GM20431 (cell line): ENCODE results near the gene DEK.
"Not testable (repeated sequence)": the region's sequence is repeated elsewhere in the genome, so short reads cannot be mapped to it uniquely, and the experiment has no call there.

Experiments used
- in situ Hi-C: fragments of 300-500 bp; cut with MseI, MboI; formaldehyde crosslinking; loops from one replicate; pipeline ENCODE4 v1.15.0; 2020; ENCODE audit warnings: low sequenced_read_pairs; ENCODE audit not compliant: unreplicated experiment

Gene DEK

DNA sequence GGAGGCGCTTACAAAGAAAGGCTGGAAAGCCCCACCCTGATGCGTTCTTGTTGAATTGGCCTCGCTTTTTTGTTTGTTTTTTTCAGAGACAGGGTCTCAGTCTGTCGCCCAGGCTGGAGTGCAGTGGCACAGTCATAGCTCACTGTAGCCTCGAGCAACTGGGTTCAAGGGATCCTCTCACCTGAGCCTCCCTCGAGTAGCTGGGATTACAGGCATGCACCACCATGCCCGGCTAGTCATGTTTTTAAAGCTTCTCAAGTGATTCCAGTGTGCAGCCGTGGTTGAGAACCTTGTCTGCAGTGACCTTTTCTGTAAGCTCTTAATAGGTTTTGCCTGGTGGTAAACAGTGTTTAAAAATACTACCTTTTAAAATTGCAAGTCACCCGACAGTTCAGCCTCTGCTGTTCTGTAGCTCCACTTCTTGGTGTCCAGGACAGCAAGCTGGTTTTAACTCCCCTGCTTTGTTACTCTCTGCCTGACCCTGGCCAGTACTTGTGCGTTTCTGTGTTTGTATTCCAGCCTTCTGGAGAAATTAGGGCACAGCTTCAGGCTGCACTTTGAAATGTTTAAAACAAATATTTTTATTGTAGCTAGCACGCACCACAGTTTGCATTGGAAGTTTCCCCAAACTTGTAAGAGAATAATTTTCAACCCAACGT lies 54.7 kb downstream of the DEK start:
- in situ Hi-C loops: no loop called here

DNA sequence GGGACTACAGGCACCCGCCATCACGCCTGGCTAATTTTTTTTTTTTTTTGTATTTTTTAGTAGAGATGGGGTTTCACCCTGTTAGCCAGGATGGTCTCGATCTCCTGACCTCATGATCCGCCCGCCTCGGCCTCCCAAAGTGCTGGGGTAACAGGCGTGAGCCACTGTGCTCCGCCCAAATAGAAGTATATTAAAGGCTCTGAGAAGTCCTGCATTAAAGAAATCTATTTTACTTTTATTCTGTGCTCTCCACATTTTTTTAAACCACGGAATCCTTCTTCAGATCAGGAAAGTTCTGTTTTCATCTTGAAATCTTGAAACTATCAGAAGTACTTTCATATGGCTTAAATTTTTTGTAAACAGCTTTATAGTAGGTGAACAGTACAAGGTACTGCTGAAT lies 55.6 kb downstream of the DEK start:
- in situ Hi-C loops: not testable (repeated sequence)

DNA sequence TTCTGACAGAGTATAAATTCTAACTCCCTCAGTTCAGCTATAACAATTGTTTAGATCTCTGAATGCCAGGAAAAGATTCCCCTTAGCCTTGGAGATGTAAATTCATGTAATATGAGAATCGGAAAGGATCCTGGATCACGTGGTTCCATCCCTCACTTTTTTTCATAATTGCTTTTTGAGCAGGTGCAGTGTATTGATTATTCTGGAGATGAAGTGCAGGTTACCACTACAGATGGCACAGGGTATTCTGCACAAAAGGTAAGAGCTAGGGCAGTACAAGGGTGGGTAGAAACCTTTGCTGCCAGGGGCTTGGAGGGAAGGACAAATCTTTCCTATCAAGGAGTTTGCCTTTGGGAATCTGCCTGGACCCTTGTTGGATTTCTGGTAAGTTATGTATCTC lies 56.4 kb downstream of the DEK start:
- in situ Hi-C loops: no loop called here

DNA sequence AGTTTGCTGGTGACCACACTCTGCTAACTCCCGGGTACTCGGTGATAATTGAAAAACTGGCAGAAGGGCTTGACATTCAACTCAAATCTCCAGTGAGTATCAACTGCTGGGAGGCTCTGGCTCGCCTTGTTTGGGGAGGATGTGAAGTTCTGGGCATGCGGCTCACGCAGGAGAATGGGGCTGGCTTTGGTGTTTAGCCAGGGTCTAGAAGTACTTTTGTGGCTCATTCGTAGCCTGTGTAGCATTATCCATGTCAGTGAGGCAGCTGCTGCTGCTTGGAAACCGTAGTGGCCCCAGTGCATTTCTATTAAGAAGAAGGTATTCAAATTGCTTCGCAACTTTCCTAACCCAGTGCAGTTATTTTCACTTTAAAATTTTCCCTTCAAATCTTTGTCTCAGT lies 56.9 kb downstream of the DEK start:
- in situ Hi-C loops: no loop called here

DNA sequence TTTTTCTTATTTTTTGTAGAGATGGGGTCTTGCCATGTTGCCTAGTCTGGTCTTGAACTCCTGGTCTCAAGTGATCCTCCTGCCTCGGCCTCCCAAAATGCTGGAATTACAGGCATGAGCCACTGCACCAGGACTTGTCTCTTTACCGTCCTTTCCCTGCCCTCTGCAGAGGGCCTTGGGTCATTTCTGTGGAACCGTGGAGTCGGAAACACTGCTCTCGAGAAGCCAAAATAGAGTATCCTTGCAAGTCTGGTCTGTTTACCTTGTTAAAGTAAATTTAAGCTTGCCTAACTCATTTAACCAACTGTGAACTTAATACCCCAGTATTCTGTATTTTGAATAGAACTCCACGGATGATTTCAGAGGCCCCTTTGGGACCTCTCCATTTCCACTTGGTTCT lies 57.7 kb downstream of the DEK start:
- in situ Hi-C loops: no loop called here

DNA sequence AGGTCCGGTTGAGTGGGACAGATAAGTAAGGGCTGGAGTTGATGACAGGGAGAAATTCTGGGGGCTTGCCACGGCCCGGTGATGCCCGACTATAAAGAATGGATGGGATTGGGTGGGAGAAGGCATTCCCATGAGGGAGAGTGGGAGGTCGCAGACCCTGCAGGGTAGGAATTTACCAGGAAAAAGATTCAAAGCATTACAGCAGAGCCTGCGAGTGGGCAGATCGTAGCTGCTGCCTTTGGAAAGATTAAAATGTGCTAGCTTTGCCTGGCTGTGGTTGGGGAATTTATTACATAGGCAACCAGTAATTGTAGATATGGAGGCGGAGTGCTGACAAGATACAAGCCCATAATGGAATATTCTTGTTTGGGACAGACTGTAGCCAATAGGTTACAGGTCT lies 59.6 kb downstream of the DEK start:
- in situ Hi-C loops: no loop called here

DNA sequence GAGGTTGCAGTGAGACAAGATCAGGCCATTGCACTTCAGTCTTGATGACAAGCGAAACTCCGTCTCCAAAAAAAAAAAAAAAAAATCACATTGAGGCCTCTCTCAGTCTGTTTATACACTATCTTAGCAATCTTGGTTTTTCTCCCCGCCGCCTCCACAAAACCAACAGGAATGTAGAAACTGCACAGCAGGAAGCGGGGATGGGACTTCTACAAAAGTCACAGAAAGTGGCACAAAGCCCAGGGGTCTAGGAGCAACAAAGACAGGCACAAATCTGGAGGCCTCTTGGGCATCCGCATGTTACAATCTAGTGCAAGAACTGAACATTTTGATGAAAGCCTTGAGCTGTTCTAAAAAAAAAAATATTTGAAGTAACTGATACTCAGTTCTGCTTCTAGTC lies 60.5 kb downstream of the DEK start:
- in situ Hi-C loops: no loop called here

DNA sequence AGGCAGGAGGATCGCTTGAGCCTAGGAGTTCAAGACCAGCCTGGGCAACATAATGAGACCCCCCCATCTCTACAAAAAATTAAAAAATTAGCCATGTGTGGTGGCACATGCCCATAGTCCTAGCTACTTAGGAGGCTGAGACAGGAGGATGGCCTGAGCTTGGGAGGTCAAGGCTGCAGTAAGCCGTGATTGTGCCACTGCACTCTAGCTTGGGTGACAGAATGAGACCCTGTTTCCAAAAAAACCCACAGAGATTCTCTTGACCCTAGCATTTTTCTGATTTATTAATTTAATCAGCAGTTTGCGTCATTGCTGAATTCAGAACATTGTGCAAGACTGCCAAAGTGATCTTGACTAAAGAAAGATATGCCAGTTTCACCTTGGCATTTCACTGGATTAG lies 72.3 kb downstream of the DEK start:
- in situ Hi-C loops: no loop called here

DNA sequence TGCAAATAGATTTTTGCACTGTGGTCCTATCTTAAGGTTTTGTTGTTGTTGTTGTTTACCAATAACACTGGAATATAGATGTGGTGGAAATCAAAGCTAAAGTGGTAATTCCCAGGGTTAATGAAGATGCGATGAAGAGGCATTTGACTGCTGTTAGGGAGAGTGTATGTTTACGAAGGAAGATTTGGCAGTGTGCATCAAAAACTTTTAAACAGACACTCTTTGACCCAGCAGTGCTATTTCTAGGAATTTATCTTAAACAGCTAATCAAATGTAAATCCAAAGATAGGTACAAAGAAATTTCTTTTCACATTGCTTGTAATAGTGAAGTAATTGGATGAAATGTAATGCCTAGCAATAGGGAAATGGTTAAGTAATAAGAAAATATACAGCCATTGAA lies 75.1 kb downstream of the DEK start:
- in situ Hi-C loops: no loop called here

DNA sequence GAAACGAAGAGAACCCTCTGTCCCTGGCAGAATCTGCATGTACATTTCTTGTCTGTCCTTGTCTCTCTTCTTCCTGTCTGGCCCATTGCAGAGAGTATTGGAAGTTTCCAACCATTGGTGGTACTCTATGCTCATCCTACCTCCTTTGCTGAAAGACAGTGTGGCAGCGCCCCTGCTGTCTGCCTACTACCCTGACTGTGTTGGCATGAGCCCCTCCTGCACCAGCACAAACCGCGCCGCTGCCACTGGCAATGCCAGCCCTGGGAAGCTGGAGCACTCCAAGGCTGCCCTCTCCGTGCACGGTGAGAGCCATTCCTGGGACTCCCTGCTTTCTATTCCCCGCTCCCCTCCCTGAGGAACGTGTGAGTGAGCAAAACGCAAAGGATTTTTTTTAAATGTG lies 76.6 kb downstream of the DEK start:
- in situ Hi-C loops: no loop called here

DNA sequence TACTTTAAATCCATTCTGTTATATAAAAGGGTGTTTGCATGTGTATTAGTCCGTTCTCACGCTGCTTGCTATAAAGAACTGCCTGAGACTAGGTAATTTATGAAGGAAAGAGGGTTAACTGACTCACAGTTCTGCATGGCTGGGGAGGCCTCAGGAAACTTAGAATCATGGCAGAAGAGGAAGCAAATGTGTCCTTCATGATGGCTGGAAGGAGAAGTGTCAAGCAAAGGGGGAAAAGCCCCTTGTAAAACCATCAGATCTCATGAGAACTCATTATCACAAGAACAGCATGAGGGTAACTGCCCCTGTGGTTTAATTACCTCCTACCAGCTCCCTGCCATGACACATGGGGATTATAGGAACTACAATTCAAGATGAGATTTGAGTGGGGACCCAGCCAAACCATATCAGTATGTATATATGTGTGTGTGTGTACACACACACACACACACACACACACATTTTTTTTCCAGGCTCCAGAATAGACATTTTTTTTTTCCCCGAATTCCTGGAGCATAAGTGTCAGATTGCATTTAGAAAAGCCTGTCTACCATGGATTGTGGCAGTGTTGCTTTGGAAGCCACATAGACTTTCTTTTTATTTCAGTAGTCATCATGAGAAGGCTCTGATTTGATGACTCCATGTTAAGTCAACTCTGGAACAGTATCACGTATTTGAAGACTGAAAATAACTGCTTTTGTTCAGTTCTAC lies 77.6 kb downstream of the DEK start:
- in situ Hi-C loops: no loop called here

DNA sequence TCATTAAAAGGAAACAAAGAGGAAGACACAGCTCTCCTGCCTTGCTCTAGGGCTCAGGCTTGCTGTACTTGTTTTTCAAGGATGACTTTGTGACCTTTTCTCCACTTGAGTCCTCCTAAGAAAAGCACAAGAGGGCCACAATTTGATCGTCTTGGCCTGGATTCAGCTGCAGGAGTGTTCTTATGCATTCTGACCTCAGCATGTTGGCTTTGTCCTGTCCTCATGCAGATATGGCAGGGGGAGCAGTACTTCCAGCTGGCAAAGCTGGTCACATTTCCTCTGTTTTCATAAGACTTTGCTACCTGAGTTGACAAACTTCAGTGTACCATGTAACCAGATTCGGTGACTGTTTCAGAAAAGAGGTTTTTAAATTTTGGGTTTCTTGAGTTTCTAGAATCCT lies 78.3 kb downstream of the DEK start:
- in situ Hi-C loops: no loop called here

DNA sequence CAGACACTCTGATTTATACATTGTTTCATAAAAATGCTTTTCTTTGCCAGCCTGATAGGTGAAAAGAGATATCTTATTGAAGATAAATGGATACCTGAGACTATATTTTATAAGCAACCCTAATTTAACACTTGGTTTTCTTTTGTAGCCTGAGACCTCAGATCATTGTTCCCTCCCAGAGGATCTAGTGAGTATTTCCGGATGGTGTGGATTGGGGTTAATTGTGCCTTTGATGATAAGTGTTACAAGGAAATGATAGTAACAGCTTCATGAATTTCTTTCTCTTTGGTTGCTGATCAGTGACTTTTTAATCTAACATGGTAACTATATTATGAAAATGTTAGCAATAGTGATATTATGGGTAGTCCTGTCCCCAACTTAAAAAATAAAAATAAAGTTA lies 78.7 kb downstream of the DEK start:
- in situ Hi-C loops: no loop called here

DNA sequence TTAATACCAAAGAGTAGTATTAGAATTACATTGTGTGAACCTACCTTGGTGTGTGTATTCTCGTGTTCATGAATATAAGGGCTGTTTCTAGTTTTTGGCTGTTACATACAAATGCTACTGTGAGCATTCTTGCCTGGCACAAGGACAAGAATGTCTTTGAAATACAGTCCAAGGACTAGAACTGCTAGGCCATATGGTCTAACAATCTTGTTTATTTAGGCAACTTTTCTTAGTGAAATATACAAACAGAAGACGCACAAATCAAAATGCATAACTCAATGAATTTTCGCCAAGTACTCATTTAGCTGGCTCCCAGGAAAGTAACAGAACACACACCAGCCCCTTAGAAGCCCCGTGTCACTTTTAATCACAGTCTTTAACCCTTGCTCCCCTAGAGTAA lies 80.6 kb downstream of the DEK start:
- in situ Hi-C loops: no loop called here

DNA sequence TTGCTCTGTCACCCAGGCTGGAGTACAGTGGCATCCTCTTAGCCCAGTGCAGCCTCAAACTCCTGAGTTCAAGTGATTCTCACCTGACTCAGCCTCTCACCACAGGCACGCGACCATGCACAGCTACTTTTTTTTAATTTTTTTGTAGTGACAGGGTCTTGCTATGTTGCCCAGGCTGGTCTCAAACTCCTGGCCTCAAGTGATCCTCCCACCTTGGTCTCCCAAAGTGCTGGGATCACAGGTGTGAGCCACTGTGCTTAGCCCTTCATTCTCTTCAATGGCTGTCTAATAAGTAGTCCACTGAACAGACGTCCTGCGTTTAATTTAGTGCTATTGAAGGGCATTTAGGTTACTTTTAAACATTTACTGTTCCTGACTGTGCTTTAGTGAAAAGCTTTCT lies 81.8 kb downstream of the DEK start:
- in situ Hi-C loops: no loop called here

DNA sequence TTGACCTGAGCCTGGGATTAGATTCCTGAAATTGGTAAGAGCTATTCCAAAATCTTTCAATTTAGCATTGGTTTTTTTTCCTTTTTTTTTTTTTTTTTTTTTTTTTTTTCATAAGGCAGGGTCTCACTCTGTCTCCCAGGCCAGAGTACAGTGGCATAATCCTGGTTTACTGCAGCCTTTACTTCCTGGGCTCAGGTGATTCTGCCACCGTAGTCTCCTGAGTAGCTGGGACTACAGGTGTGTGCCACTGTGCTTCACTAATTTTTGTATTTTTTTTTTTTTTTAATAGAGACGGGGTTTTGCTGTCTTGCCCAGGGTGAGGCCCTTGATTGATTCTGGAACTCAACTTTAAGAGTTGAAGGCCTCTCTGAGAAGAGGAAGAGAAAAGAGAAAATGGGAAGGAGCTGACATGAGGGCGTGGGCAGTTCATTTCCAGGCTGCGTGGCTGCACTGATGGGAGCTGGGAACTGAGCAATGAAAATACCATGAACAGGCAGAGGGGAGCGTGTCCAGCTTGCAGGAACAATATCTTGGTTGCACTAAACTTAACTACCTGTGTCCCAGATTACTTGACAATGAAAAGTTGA lies 84.5 kb downstream of the DEK start:
- in situ Hi-C loops: no loop called here

DNA sequence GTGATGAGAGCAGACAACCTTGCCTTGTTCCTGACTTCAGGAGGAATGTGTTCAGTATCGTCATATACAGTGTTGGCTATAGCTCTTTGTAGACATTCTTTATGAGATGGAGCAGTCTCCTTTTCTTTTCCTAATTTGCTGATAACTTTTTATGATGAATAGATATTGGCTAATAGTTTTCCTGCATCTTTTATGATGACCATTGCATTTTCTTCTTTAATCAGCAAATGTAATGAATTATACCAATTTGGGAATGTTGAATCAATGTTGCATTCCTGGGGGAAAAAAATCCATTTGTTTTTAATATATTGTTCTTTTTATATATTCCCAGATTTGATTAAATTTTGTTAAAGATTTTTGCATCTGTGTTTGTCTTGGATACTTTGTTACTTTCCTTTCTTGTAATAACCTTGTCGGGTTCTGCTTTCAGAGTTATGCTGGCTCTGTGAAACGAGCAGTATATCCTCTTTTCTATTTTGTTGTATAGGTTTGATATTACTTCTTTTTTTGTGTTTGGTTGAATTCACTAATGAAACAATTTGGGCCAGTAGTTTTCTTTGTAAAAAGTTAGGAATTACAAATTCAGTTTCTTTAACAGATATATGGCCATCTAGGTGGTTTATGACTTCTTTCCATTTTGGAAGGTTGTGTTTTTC lies 85.2 kb downstream of the DEK start:
- in situ Hi-C loops: no loop called here

DNA sequence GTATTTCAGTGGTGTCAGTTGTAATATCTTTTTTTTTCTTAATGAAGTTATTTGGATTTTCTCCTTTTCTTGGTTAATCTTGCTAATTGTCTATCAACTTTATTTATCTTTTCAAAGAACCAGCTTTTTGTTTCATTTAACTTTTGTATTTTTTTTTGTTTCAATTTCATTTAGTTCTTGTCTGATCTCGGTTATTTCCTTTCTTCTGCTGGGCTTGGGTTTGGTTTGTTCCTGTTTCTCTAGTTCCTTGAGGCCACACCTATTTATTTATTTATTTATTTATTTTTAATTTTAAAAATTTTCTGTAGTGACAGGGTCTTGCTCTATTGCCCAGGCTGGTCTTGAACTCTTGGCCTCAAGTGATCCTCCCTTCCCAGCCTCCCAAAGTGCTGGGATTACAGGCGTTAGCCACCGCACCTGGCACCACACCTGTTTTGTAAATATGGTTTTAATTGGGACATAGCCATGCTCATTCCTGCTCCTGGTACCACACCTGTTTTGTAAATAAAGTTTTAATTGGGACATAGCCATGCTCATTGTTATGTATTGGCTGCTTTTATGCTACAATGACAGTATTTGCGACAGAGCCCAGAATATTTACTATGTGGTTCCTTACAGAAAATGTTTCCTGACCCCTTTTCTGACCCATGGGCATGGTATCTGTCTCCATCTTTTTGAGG lies 86.9 kb downstream of the DEK start:
- in situ Hi-C loops: no loop called here

DNA sequence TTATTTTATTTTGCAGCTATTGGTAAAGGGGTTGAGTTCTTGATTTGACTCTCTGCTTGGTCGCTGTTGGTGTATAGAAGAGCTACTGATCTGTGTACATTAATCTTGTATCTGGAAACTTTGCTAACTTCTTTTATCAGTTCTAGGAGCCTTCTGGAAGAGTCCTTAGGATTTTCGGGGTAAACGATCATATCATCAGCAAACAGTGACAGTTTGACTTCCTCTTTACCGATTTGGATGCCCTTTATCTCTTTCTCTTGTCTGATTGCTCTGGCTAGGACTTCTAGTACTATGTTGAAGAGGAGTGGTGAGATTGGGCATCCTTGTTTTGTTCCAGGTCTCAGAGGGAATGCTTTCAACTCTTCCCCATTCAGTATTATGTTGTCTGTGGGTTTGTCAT lies 88.1 kb downstream of the DEK start:
- in situ Hi-C loops: not testable (repeated sequence)
